GM10266 (cell line): Measurements from ENCODE around the gene PBRM1.
A peak's percentile ranks its signal among the peaks of the same experiment; 100 is the strongest.
"Not testable (repeated sequence)": the region's sequence is repeated elsewhere in the genome, so short reads cannot be mapped to it uniquely, and the experiment has no call there.

ENCODE experiments used
- DNase-seq: peaks from one replicate; pipeline ENCODE4 v3.0.0; 2012; ENCODE audit errors: extremely low spot score
- TF ChIP-seq, protein P1 (sequence below): IDR thresholded peaks from 2 replicates; pipeline ENCODE4 v1.5.1; 2012; ENCODE audit warnings: mild to moderate bottlenecking, low read depth; ENCODE audit not compliant: control insufficient read depth, insufficient read depth; ENCODE audit errors: missing control alignments

PBRM1 gene

DNA sequence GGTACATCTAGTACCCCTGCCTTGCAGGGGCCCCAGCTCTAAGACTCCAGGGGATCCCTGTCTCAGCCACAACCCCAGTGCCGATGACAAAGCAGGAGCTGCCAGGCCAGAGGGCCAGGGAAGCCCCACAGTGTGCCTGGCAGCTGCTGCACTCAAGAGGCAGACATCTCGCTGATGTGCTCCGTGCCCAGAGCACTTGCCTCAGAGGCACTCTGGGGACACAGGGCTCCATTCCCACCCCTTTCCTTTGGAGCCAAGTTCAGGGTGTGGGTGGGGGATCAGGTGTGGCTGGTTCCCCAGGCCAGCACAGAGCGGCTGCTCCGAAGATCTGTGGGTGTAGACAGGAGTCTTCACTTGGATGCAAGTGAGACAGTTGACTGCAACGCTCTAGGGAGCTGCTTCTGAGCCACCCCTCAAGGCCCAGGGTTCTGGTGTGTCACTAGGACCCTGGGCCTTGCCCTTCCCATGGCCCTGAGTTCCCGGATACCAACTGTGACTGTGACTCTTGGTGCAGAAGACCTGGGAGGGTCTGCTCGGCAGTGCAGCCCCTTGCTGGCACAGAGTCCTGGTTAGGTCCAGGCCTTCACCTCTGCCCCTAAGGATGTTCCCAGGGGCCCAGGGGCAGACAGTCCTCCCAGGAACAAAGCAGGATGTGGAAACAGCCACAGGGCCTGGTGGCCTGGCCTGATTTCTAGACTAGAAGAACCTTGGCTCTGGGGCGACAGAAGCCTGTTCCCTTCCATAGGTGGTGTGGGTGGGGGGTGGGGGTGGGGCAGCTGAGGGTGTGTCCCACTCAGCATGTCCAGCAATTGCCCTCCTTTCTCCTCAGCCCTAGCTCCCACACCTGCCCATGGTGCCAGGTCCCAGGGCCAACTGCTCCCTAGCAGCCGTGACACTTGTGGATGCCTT lies 154.5 kb downstream of the PBRM1 start:
- TF ChIP-seq, protein P1, sequence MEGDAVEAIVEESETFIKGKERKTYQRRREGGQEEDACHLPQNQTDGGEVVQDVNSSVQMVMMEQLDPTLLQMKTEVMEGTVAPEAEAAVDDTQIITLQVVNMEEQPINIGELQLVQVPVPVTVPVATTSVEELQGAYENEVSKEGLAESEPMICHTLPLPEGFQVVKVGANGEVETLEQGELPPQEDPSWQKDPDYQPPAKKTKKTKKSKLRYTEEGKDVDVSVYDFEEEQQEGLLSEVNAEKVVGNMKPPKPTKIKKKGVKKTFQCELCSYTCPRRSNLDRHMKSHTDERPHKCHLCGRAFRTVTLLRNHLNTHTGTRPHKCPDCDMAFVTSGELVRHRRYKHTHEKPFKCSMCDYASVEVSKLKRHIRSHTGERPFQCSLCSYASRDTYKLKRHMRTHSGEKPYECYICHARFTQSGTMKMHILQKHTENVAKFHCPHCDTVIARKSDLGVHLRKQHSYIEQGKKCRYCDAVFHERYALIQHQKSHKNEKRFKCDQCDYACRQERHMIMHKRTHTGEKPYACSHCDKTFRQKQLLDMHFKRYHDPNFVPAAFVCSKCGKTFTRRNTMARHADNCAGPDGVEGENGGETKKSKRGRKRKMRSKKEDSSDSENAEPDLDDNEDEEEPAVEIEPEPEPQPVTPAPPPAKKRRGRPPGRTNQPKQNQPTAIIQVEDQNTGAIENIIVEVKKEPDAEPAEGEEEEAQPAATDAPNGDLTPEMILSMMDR, result no peak
- DNase-seq, result peak; percentile 15

DNA sequence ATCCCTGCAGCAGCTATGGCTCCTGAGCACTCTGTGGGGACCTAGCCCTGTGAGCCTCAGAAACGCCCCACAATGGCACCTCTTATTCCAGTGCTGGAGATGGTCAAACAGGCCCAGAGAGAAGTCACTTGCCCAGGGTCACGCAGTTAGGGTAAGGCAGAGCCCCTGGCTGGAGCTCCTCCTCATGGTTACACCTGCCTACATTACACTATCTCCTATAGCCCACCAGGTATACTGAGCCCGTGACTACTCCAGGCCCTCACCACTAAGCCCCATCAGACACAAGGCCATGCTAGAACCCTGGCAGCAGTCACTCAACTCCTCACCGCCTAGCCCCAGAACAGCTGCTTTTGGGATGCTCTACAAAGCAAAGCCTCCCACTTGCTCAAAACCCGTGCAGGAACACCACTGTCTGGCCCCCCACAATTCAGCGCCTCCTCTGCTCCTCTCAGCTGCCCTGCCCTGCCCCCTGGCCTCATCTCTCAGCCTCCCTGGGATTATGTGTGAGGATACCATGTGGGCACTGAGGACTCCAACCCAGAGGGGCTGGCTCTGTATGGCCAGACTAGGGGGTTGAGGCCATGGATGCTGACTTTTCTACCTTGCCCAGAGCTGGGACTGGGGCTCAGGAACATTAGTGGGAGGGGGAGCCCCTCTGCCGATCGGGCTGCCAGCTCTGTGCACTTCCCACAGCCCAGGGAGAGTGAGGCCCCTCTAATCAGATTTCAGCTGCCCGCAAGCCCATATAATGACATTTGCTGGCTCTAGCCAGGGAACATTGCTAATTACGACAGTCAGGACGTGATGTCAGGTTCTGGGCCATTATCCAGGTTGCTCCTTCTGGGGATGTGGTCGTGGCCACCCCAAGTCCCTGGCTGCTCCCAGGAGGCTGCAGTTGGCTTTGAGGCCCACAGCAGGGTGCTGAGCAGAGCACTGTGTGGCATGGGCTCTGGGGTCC lies 156.1 kb downstream of the PBRM1 start:
- DNase-seq, result no peak
- TF ChIP-seq, protein P1, result no peak

DNA sequence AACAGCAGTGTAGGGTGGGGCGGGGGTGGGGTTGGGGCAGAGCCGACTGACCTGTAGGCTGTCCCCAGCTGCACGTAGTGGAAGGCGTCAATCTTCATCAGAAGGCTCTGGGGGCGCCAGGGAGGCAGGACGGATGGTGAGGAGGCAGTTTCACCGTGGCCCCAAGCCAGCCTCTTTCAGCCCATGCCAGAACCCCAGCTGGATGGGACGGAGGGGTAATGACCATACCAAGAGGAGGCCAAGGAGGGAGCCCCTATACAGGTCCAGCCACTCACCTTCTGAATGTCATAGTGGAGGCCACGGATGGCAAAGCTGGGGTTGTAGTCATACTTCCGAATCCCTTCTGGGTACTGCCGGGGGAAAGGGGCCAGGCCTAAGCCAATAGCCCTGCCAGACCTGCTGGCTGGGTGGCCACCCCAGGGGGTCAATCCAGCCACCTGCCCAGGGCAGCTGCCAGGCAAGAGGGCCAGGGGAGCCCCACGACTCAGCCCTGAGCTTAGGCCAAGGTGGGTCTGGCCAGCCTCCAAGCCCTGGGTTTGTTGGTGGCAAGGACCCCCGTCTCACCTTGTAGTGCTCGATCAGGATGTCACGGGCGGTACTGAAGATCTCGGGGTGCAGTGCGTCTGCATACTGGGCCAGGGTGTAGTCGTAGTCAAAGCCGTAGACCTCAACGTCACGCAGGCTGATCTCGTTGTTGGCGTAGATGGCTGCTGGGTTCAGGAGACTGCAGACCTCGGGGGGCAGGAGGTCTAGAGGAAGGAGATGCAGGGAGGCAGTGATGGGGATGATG lies 156.9 kb downstream of the PBRM1 start:
- DNase-seq, result peak; percentile 12
- TF ChIP-seq, protein P1, result no peak

DNA sequence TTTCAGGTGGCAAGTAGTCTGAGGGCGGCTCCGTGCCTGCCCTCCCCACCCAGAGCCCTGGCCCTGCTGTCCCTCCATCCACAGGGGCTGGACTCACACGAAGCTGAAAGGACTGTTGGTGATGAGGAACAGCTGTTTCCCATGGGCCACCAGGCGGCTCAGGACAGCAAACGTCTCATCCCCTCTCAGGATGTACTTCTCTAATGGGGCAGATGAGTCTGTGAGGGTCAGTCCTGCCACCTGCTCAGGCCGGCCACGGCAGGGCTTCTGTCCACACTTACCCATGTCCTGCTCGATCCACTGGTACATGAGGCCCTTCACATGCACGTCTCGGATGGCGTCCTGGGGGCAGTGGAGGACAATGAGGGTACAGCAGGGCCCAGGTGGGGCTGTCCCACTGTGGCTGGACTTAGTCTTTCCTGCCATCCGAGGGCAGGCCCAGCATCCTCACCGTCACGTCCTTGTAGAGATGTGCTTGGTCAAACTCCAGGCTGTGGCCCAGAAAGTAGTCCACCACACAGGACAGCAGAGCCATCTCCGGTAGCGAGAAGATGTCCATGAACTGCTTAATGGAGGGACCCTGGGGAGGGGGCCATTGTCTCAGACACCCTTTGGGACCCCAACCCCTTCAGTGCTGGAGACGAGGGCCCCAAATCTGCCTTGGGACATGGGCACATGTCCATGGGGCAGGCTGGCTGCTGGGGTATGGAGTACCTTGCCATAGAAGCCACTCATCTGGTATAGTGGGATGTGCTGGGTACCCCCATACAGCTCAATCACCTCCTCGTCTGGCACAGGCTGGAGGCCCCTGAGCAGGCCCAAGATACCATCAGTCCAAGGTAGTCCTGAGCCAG lies 157.8 kb downstream of the PBRM1 start:
- TF ChIP-seq, protein P1, result no peak
- DNase-seq, result no peak

DNA sequence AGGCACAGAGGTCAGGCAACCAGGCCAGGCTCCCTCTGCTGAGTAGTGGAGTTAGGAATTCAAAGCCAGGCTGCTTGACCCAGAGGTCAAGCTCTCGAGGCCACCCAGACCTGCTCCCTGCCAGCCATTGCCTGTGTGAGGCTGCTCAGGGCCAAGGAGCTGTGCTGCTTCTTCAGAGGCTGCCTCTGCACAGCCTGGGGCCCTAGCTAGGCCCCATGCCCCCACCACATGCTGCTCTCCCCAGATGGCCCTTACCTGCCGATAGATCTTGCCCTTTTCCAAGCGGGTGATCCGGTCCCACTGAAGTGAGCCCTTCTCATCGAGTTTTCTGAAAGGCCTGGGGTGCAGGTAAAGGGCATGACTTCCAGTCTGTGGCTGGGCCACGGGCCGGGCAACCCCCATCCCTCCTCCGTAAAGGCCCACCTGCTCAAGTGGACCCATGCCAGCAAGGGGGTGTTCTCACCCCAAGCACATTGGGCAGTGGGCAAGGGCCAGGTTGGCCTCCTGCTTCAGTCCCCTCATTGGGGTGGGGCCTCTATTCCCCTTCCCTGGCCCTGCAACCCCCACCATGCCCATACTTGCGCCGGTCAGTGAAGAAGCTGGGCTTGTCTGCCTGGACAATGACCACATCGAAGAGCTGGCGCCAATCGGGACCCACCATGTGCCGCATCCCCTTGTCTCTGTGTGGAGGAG lies 158.5 kb downstream of the PBRM1 start:
- DNase-seq, result no peak
- TF ChIP-seq, protein P1, result no peak

DNA sequence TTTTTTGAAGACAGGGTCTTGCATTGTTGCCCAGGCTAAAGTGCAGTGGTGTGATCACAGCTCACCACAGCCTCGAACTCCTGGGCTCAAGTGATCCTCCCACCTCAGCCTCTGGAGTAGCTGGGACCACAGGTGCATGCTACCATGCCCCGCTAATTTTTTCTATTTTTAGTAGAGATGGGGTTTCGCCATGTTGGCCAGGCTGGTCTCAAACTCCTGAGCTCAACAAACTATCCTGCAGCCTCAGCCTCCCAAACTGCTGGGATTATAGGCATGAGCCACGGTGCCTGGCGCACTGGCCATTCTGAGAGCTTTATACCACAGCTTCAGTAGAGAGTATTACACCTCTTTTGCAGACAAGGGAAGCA lies 159.1 kb downstream of the PBRM1 start:
- DNase-seq, result not testable (repeated sequence)
